ENCODE measurements around the gene OPN3. TPM values are rescaled to one million over a fixed set of nuclear protein-coding genes. Genes with fewer than 3 reads are reported as not detected.

The OPN3 gene
- total RNA-seq, 2 donors from 2014 or later = 11.6 to 19.4 TPM

DNA sequence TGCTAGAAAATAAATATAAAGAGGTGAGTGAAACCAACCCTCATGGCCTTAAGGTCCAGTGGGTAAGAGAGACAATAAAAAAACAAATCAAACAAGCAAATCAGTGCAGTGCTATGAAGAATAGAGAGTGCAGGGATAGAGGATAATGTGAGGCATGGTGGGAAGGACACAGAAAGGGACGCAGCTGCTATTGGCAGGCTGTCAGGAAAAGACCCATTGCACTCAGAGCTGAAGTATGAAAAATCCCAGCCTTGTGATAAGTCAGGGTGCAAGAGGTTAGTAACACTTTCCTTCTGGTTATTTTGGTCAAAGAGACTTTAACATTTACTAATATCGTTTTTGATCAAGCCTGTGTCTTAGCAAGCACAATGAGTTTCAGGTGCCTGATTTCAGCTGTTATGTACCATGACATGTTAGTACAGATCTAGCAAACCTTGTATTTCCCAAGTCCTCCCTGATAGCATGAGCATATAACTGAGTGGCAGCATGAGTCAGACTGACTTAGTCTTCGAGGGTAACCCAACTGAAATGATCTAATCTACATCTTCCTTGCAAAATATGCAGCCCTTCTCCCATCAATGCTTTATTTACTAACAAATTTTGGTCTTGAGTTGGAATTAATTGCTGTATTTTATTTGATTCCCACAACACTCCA, 31.7 kb downstream of the OPN3 start:
- ATAC-seq (replicated peaks in 1 of 2) (peak; percentile 87 to 91), DNase-seq (no peak)
- Mint-ChIP-seq H3K27ac (no peak overlapping the region), H3K9me3 (no peaks in the 10 kb centered on the region), H3K27me3 (ENCODE audit: low read depth) (no peaks in the 10 kb centered on the region), H3K36me3 (ENCODE audit: insufficient read depth in 2 of 2) (peaks cover under 1 to 1% of the 10 kb centered on the region in 2 donors), H3K4me1 (ENCODE audit: low read depth) (peaks cover 36% of the 10 kb centered on the region), H3K4me3 (no peak overlapping the region)

DNA sequence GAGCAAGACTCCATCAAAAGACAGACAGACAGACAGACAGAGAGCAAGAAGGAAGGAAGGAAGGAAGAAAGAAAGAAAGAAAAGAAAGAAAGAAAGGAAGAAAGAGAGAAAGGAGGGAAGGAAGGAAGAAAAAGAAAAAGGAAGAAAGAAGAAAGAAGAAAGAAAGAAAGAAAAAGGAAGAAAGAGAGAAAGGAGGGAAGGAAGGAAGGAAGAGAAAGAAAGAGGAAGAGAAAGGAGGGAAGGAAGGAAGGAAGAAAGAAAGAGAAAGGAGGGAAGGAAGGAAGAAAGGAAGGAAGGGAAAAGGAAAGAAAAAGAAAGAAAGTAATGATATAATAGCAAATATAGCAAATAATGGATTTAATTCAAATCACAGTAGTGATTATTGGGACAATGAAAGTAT, 32.7 kb downstream of the OPN3 start:
- H3K4me3 Mint-ChIP-seq = no peak overlapping the region
- ATAC-seq (replicated peaks in 1 of 2) (no peak), DNase-seq (no peak)
- H3K9me3 Mint-ChIP-seq = no peaks in the 10 kb centered on the region
- no peaks in the 10 kb centered on the region for H3K27me3 Mint-ChIP-seq (ENCODE audit: low read depth)
- H3K4me1 Mint-ChIP-seq (ENCODE audit: low read depth) = peaks cover 35% of the 10 kb centered on the region
- peaks cover 1 to 5% of the 10 kb centered on the region in 2 donors for H3K36me3 Mint-ChIP-seq (ENCODE audit: insufficient read depth in 2 of 2)
- no peak overlapping the region for H3K27ac Mint-ChIP-seq

DNA sequence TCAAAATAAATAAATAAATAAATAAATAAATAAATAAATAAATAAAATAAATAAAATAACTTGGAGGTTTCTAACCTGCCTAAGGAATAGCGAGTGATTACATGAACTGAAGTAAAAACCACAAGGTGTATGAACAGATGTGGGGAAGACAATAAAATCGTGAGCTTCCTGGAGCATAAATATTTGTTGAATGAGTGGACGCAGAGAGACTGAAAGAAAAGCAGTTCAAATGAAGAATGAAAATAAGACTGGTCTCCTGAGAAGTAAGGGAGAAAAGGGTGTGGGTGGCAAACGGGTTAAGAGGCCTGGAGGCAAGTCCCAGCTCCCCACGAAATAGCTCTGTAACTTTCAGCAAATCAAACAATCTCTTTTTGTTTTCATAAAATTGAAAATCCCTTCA, 33.6 kb downstream of the OPN3 start:
- no peak overlapping the region for H3K4me3 Mint-ChIP-seq
- peaks cover 34% of the 10 kb centered on the region for H3K4me1 Mint-ChIP-seq (ENCODE audit: low read depth)
- H3K9me3 Mint-ChIP-seq = peaks cover 0 to 2% of the 10 kb centered on the region in 2 donors
- no peak for ATAC-seq (replicated peaks in 1 of 2)
- no peaks in the 10 kb centered on the region for H3K27me3 Mint-ChIP-seq (ENCODE audit: low read depth)
- no peak for DNase-seq
- peaks cover 1 to 15% of the 10 kb centered on the region in 2 donors for H3K36me3 Mint-ChIP-seq (ENCODE audit: insufficient read depth in 2 of 2)
- H3K27ac Mint-ChIP-seq = no peak overlapping the region

DNA sequence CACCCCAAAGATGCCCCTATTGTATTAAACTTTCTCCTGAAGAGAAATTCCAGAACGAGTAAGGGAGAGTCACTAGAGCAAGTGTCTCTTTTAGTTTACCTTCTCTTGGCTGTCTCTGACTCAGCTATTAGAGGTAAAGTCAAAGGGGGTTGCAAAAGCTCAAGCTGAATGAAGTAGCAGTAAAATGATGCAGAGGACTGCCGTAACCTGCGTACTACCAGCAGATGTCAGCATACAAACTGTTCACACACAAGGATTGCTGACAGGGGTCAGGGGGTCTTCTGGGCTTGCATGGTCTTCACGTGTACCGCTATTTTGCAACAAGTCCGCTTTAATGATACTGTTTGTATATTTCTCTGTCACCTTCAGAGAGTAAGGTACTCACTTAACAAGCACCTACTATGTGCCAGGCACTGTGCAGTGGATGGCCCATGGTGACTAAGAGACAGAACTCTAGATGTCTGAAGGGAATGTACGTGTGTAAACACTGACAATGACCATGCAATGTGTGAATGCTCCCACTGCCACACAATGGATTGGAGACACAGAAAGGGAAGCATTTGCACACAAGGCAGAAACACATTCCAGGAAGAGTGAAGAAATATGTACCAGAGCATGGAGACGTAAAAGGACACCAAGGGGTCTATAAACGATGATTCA, 34.9 kb downstream of the OPN3 start:
- peaks cover 44% of the 10 kb centered on the region for H3K4me1 Mint-ChIP-seq (ENCODE audit: low read depth)
- ATAC-seq (replicated peaks in 1 of 2) (no peak), DNase-seq (no peak)
- H3K27me3 Mint-ChIP-seq (ENCODE audit: low read depth) = no peaks in the 10 kb centered on the region
- peaks cover 0 to 2% of the 10 kb centered on the region in 2 donors for H3K9me3 Mint-ChIP-seq
- H3K4me3 Mint-ChIP-seq = no peak overlapping the region
- peaks cover 6 to 16% of the 10 kb centered on the region in 2 donors for H3K36me3 Mint-ChIP-seq (ENCODE audit: insufficient read depth in 2 of 2)
- H3K27ac Mint-ChIP-seq = no peak overlapping the region

DNA sequence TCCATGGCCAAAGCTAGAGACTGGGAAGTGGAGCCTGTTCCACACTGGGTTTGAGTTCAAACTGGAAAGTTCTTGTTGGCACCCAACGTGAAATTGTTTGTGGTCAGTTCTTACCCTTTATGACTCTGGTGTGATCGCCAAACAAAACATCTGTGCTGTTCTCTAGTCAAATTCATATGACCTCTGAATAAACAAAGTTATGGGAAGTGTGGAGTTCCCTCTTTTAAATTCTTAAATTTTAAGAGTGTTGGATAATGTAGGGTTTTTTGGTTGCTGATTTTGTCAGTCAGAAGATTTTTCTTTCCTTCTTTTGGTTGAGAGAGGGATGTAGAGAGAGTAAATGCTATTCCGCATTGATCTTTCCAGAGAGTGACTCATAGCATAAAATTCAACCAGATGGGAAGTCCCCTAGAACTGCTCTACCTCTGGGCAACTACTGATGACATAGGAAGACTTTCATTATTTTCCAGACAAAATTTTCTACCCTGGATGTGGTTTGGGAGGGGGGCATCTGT, 36.4 kb downstream of the OPN3 start:
- ATAC-seq (replicated peaks in 1 of 2) = no peak
- Mint-ChIP-seq H3K4me1 (ENCODE audit: low read depth) (peaks cover 45% of the 10 kb centered on the region), H3K36me3 (ENCODE audit: insufficient read depth in 2 of 2) (peaks cover 6 to 16% of the 10 kb centered on the region in 2 donors), H3K27me3 (ENCODE audit: low read depth) (no peaks in the 10 kb centered on the region), H3K4me3 (no peak overlapping the region), H3K27ac (no peak overlapping the region), H3K9me3 (peaks cover 0 to 2% of the 10 kb centered on the region in 2 donors)
- DNase-seq = no peak

DNA sequence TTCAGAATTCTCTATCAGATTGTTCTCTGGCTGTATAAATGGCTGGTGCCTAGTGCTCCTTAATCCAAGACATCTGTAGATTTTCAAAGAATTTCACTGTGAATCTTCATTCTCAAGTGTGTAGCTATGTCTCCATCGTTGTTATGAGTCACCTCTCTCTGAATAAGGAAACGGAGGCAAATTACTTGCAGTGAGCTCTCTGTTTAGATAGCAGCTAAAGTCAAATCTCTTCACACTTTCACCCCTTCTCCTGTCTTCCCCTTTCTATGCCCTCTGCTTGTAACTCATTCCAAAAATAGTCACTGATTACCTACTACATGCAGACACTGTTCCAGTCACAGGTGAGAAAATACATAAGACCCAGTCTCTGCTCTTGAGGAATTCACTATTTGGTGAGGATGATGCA, 39.7 kb downstream of the OPN3 start:
- Mint-ChIP-seq H3K4me1 (ENCODE audit: low read depth) (peaks cover 35% of the 10 kb centered on the region), H3K27ac (no peak overlapping the region), H3K4me3 (peak overlapping the region; percentile 0 to 25), H3K9me3 (peaks cover 0 to 2% of the 10 kb centered on the region in 2 donors), H3K27me3 (ENCODE audit: low read depth) (no peaks in the 10 kb centered on the region), H3K36me3 (ENCODE audit: insufficient read depth in 2 of 2) (peaks cover 5 to 16% of the 10 kb centered on the region in 2 donors)
- ATAC-seq (replicated peaks in 1 of 2) (peak; percentile 47 to 72), DNase-seq (no peak)

DNA sequence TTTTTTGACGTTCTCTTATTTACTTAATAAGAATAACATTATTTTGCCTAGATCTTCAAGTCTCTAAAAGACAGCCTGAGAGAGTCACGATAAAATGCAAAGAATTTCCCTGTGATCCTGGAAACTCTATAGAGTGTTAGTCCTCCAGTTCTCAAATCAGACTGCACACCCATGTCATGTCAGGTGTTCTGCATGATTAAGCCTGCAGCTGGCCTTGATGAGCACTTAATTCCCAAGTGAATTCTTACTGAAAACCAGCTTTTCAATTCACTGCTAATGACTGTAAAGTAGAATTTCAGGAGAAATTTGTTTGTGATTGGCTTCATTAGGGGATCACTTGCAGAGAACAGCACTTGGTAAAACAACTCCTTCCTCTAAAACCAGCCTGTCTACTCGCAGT, 41.9 kb downstream of the OPN3 start:
- ATAC-seq (replicated peaks in 1 of 2) (no peak), DNase-seq (no peak)
- Mint-ChIP-seq H3K4me1 (ENCODE audit: low read depth) (peaks cover 26% of the 10 kb centered on the region), H3K36me3 (ENCODE audit: insufficient read depth in 2 of 2) (peaks cover 5 to 20% of the 10 kb centered on the region in 2 donors), H3K4me3 (no peak overlapping the region), H3K27me3 (ENCODE audit: low read depth) (no peaks in the 10 kb centered on the region), H3K27ac (no peak overlapping the region), H3K9me3 (peaks cover 0 to 2% of the 10 kb centered on the region in 2 donors)

DNA sequence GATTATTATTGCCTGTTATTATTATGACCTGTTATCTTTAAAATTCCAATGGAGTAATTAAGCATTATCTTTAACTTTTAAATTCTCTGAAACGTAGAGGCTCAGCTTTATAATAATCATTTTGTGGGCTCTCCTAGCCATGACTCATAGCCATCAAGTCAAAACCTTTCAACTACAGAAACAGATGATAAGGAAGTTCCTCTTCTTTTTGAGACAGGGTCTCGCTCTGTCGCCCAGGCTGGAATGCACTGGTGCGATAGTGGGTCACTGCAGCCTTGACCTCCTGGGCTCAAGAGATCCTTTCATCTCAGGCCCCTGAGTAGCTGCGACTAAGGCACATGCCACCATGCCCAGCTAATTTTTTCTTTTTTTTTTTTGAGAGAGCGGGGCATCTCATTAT, 43.5 kb downstream of the OPN3 start:
- Mint-ChIP-seq H3K36me3 (ENCODE audit: insufficient read depth in 2 of 2) (peaks cover 5 to 9% of the 10 kb centered on the region in 2 donors), H3K9me3 (no peaks in the 10 kb centered on the region), H3K27ac (no peak overlapping the region), H3K27me3 (ENCODE audit: low read depth) (no peaks in the 10 kb centered on the region), H3K4me3 (no peak overlapping the region), H3K4me1 (ENCODE audit: low read depth) (peaks cover 35% of the 10 kb centered on the region)
- DNase-seq = no peak
- ATAC-seq (replicated peaks in 1 of 2) = no peak

DNA sequence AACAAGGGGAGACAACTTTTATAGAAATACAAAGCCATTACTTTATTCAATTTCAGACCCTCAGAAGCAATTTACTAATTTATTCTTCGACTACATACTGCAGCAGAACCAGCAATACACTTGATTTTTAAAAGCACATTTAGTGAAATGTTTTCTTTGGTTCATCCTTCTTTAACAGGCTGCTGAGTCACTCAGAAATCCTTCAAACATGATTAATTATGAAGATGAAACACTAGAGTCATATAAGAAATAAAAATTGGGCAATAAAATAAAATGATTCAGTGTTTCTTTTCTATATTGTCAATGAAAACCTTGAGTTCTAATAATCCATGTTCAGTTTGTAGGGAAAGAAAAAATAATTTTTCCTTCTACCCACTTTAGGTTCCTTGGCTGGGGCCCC, 47.0 kb downstream of the OPN3 start:
- Mint-ChIP-seq H3K27ac (peak overlapping the region; percentile 67), H3K36me3 (ENCODE audit: insufficient read depth in 2 of 2) (peaks cover 0 to 6% of the 10 kb centered on the region in 2 donors), H3K27me3 (ENCODE audit: low read depth) (no peaks in the 10 kb centered on the region), H3K9me3 (no peaks in the 10 kb centered on the region), H3K4me1 (ENCODE audit: low read depth) (peaks cover 34% of the 10 kb centered on the region), H3K4me3 (peak overlapping the region in 1 of 2 donors; percentile 39)
- ATAC-seq (replicated peaks in 1 of 2) (no peak), DNase-seq (no peak)

DNA sequence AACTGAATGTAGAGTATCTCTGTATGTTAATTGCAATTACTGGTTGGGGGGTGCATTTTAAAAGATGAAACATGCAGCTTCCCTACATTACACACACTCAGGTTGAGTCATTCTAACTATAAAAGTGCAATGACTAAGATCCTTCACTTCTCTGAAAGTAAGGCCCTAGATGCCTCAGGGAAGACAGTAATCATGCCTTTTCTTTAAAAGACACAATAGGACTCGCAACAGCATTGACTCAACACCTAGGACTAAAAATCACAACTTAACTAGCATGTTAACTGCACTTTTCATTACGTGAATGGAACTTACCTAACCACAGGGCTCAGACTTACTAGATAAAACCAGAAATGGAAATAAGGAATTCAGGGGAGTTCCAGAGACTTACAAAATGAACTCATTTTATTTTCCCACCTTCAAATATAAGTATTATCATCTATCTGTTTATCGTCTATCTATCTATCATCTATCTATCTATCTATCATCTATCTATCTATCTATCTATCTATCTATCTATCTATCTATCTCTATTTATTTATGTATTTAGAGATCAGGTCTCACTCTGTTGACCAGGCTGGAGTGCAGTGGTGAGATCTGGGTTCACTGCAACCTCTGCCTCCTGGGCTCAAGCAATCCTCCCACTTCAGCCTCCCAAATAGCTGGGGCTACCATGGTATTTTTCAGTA, 47.8 kb downstream of the OPN3 start:
- ATAC-seq (replicated peaks in 1 of 2) = peak; percentile 98
- H3K27ac Mint-ChIP-seq = peak overlapping the region; percentile 67
- no peaks in the 10 kb centered on the region for H3K27me3 Mint-ChIP-seq (ENCODE audit: low read depth)
- DNase-seq = peak in 1 of 2 donors; percentile 12
- no peaks in the 10 kb centered on the region for H3K9me3 Mint-ChIP-seq
- H3K4me3 Mint-ChIP-seq = peak overlapping the region; percentile 39 to 55
- peaks cover 0 to 6% of the 10 kb centered on the region in 2 donors for H3K36me3 Mint-ChIP-seq (ENCODE audit: insufficient read depth in 2 of 2)
- peaks cover 34% of the 10 kb centered on the region for H3K4me1 Mint-ChIP-seq (ENCODE audit: low read depth)

DNA sequence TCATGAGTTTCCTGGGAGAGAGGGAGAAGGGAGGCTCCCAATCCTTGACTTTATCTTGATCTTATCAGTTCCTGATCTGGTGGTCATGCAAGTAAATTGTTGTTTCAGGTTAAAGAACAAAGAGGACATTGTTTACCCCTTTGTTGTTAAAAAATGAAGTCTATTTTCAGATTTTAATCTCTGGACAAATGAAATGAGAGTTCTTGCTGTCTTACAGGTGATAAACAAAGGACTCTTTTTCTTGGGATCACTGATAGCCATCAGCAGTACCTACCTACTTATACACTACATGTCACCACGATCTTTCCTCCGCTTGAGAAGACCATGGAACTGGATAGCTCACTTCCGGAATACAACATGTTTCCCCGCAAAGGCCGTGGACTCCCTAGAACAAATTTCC, 48.4 kb downstream of the OPN3 start:
- peak overlapping the region; percentile 28 to 55 for H3K4me3 Mint-ChIP-seq

DNA sequence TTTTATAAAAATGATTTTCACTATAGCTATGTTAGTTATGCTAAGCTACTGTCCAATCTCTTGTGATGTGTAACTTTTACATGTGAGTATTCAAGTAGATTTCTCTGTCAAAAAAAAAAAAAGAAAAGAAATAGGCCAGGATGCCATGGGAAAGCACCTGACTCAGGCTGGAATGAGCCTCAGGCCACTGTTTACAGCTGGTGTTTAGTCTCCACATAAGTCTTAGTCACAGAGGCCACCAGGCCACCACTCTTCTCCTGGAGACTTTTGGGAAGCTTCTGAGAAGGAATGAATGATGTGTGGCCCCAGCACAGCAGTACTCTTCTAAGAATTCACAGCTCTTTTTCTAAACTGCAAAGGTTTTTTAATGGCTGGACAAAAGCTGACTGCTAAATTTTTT, 48.9 kb downstream of the OPN3 start:
- no peak for DNase-seq
- peak overlapping the region; percentile 67 for H3K27ac Mint-ChIP-seq

More for the DNA sequence above, 48.4 kb downstream of the OPN3 start:
- peak overlapping the region; percentile 67 for H3K27ac Mint-ChIP-seq
- no peak for ATAC-seq (replicated peaks in 1 of 2)
- no peaks in the 10 kb centered on the region for H3K9me3 Mint-ChIP-seq
- no peak for DNase-seq
- H3K4me1 Mint-ChIP-seq (ENCODE audit: low read depth) = peaks cover 34% of the 10 kb centered on the region
- H3K36me3 Mint-ChIP-seq (ENCODE audit: insufficient read depth in 2 of 2) = peaks cover 0 to 6% of the 10 kb centered on the region in 2 donors
- no peaks in the 10 kb centered on the region for H3K27me3 Mint-ChIP-seq (ENCODE audit: low read depth)

DNA sequence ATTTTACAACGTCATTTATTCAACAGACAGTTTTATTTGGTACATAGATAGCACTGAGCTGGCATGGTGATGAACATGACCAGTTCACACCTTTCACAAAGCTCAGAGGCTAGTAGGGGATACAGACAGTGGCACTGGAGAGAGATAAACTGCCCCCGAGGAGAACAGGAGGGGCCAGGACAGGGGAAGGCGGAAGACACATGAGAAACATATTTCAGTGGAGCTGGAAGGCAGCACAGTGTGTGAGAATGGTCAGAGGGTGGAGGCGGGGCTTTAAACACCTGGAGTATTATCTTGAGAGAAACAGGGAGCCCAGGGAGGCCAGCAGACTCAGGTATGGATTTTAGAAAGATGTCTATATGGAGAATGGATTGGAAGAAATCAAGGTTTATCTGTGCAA, 49.5 kb downstream of the OPN3 start:
- ATAC-seq (replicated peaks in 1 of 2) (no peak), DNase-seq (no peak)
- Mint-ChIP-seq H3K4me1 (ENCODE audit: low read depth) (peaks cover 34% of the 10 kb centered on the region), H3K36me3 (ENCODE audit: insufficient read depth in 2 of 2) (peaks cover 0 to 6% of the 10 kb centered on the region in 2 donors), H3K27me3 (ENCODE audit: low read depth) (no peaks in the 10 kb centered on the region), H3K9me3 (no peaks in the 10 kb centered on the region), H3K4me3 (peak overlapping the region in 1 of 2 donors; percentile 9), H3K27ac (peak overlapping the region; percentile 16)

More for the DNA sequence above, 48.9 kb downstream of the OPN3 start:
- Mint-ChIP-seq H3K4me1 (ENCODE audit: low read depth) (peaks cover 34% of the 10 kb centered on the region), H3K9me3 (no peaks in the 10 kb centered on the region), H3K27me3 (ENCODE audit: low read depth) (no peaks in the 10 kb centered on the region), H3K36me3 (ENCODE audit: insufficient read depth in 2 of 2) (peaks cover 0 to 6% of the 10 kb centered on the region in 2 donors), H3K4me3 (peak overlapping the region; percentile 28 to 55)
- peak in 1 of 2 donors; percentile 19 for ATAC-seq (replicated peaks in 1 of 2)
